H4 (cell line): Measurements from ENCODE around the gene PALMD. TPM values are rescaled to one million over a fixed set of nuclear protein-coding genes. Genes with fewer than 3 reads are reported as not detected.

ENCODE experiments used
- DNase-seq: peaks from one replicate; pipeline ENCODE4 v3.0.0-alpha.2; 2015; ENCODE audit warnings: low spot score
- total RNA-seq: library from RNA; depleted of rRNA; stranded (reverse); fragments of >200 nt; shearing (Covaris generic); gene quantifications from 2 replicates; pipeline ENCODE4 v1.2.3, GENCODE V29; 2014

The PALMD gene
- total RNA-seq, 1 experiment from 2014 or later, result 0.21 TPM

- no peak for DNase-seq
These were observed 51.7 kb downstream of the PALMD start for GRCh38 chr1:99697580-99697979.

- no peak for DNase-seq
These were observed 54.1 kb downstream of the PALMD start for GRCh38 chr1:99700020-99700419.

- DNase-seq, result no peak
These were observed 56.3 kb downstream of the PALMD start for GRCh38 chr1:99702221-99702620.

- no peak for DNase-seq
These were observed 58.5 kb downstream of the PALMD start for GRCh38 chr1:99704356-99704816.

GRCh38 chr1:99705385-99705784 lies 59.5 kb downstream of the PALMD start:
- DNase-seq, result no peak

- DNase-seq, result peak; percentile 64
These were observed 61.7 kb downstream of the PALMD start for GRCh38 chr1:99707535-99708142.

- DNase-seq, result no peak
These were observed 65.1 kb downstream of the PALMD start for GRCh38 chr1:99710994-99711393.

- no peak for DNase-seq
These were observed 67.1 kb downstream of the PALMD start for GRCh38 chr1:99713006-99713405.

- no peak for DNase-seq
These were observed 71.1 kb downstream of the PALMD start for GRCh38 chr1:99717005-99717404.

- DNase-seq, result no peak
These were observed 77.3 kb downstream of the PALMD start for GRCh38 chr1:99723251-99723650.

- DNase-seq, result no peak
These were observed 80.1 kb downstream of the PALMD start for GRCh38 chr1:99725996-99726395.

- DNase-seq, result no peak
These were observed 80.5 kb downstream of the PALMD start for GRCh38 chr1:99726407-99726806.

GRCh38 chr1:99726818-99727217 lies 80.9 kb downstream of the PALMD start:
- DNase-seq, result no peak

GRCh38 chr1:99727575-99728185 lies 81.8 kb downstream of the PALMD start:
- DNase-seq, result peak; percentile 8

GRCh38 chr1:99728494-99729235 lies 82.8 kb downstream of the PALMD start:
- peak; percentile 32 for DNase-seq

GRCh38 chr1:99731384-99731783 lies 85.5 kb downstream of the PALMD start:
- no peak for DNase-seq

- no peak for DNase-seq
These were observed 89.9 kb downstream of the PALMD start for GRCh38 chr1:99735852-99736251.

- peak; percentile 73 for DNase-seq
These were observed 91.1 kb downstream of the PALMD start for GRCh38 chr1:99737016-99737415.

- no peak for DNase-seq
These were observed 93.0 kb downstream of the PALMD start for GRCh38 chr1:99738858-99739465.

- no peak for DNase-seq
These were observed 94.2 kb downstream of the PALMD start for GRCh38 chr1:99740141-99740540.
